ENCODE measurements around the gene LCE2A.
"Not testable (repeated sequence)": the region's sequence is repeated elsewhere in the genome, so short reads cannot be mapped to it uniquely, and the experiment has no call there.

DNA sequence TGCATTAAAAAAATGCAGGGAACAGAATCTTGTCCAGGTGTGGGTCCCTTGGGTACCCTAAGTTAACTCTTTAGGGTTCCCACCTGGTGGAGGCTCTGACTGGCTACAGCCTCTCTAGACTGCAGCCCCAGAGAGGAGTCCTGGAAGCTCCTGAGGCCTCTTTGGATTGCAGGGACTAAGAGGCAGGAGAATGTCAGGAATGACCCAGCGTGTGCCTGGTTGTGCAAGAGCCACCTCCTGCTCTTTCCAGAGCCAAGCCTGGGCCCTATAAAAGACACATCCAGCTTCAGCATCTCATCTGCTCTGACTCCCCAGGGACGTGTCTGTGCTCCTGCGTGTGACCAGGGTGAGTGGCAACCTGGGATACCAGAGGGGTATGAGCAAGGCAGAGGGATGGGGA is 23.2 kb upstream of the LCE2A start, which contains the start of gene LCE2C:
- TF ChIP-seq, protein P1, sequence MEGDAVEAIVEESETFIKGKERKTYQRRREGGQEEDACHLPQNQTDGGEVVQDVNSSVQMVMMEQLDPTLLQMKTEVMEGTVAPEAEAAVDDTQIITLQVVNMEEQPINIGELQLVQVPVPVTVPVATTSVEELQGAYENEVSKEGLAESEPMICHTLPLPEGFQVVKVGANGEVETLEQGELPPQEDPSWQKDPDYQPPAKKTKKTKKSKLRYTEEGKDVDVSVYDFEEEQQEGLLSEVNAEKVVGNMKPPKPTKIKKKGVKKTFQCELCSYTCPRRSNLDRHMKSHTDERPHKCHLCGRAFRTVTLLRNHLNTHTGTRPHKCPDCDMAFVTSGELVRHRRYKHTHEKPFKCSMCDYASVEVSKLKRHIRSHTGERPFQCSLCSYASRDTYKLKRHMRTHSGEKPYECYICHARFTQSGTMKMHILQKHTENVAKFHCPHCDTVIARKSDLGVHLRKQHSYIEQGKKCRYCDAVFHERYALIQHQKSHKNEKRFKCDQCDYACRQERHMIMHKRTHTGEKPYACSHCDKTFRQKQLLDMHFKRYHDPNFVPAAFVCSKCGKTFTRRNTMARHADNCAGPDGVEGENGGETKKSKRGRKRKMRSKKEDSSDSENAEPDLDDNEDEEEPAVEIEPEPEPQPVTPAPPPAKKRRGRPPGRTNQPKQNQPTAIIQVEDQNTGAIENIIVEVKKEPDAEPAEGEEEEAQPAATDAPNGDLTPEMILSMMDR (IDR thresholded peaks at IDR 0.05): not testable (repeated sequence)
- not testable (repeated sequence) for TF ChIP-seq POLR2A (IDR thresholded peaks at IDR 0.05); EP300 (IDR thresholded peaks at IDR 0.05; ENCODE audit: low read depth); POLR2AphosphoS5 (IDR thresholded peaks at IDR 0.05)

Measured in transverse colon (tissue), 4 donors.